ENCODE data around the gene GRID2IP.
A peak's percentile ranks its signal among the peaks of the same experiment; 100 is the strongest.

GRID2IP gene

DNA sequence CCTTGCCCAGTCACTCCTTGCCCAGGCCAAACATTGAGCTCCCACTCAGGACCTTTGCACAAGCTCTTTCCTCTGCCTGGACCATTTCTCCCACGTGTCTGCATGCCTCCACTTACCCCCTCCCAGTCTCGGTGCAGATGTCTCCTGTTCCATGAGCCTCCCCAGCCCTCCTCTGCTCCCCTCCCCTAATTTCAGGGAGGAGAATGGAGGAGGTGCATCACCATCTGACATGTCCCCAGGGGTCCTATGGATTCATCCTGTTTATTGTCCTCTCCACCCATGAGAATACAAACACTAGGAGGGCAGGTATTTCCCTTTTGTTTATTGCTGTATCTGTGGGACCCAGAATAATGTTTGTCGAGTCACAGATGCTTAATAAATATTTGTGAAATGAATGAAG lies 8.6 kb upstream of the GRID2IP start:
- H3K27ac ChIP-seq = no peak overlapping the region
- POLR2A ChIA-PET (ENCODE audit: low non-redundant PET) = no interaction called here
- CTCF ChIA-PET = no interaction called here
- DNase-seq (ENCODE audit: low spot score) = no peak
- TF ChIP-seq, protein P1, sequence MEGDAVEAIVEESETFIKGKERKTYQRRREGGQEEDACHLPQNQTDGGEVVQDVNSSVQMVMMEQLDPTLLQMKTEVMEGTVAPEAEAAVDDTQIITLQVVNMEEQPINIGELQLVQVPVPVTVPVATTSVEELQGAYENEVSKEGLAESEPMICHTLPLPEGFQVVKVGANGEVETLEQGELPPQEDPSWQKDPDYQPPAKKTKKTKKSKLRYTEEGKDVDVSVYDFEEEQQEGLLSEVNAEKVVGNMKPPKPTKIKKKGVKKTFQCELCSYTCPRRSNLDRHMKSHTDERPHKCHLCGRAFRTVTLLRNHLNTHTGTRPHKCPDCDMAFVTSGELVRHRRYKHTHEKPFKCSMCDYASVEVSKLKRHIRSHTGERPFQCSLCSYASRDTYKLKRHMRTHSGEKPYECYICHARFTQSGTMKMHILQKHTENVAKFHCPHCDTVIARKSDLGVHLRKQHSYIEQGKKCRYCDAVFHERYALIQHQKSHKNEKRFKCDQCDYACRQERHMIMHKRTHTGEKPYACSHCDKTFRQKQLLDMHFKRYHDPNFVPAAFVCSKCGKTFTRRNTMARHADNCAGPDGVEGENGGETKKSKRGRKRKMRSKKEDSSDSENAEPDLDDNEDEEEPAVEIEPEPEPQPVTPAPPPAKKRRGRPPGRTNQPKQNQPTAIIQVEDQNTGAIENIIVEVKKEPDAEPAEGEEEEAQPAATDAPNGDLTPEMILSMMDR (conservative IDR thresholded peaks at IDR 0.05; ENCODE audit: low read depth) = no peak

GRCh38 chr7:6558837-6559236 lies 7.6 kb upstream of the GRID2IP start:
- TF ChIP-seq, protein P1 (conservative IDR thresholded peaks at IDR 0.05; ENCODE audit: low read depth) = peak; percentile 29; the same call in 1 of the 2 replicates
- POLR2A ChIA-PET (ENCODE audit: low non-redundant PET) = no interaction called here
- DNase-seq (ENCODE audit: low spot score) = peak; percentile 62
- CTCF ChIA-PET = interaction anchor here (0.6 to 1.4 kb wide), 12 partner anchors 9 to 65 kb away, joined by 3 to 11 read pairs (median 4); no protein-coding TSS in a partner anchor
- no peak overlapping the region for H3K27ac ChIP-seq

DNA sequence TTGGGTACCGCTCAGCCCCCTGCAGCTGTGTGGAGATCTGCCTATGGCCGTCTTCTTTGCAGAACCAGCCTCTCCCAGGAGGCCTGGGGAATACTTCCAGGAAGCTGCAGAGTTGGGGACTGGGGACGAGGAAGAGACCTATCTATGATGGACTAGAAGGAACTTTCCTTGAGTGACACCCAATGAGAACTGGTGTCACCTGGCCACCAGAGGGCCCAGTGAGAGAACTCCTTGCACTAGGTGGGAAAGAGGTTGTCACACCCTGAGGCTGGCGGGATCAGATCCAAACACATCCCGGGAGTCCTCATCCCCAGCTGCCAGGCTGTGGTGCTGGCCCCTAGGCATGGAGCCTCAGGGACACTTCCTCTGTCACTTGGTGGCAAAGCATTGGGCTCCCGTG lies 4.9 kb upstream of the GRID2IP start:
- DNase-seq (ENCODE audit: low spot score) = no peak
- POLR2A ChIA-PET (ENCODE audit: low non-redundant PET) = no interaction called here
- H3K27ac ChIP-seq = no peak overlapping the region
- CTCF ChIA-PET = interaction anchor here (0.6 to 0.8 kb wide), 4 partner anchors 9 to 155 kb away, joined by 3 to 4 read pairs (median 3); no protein-coding TSS in a partner anchor
- TF ChIP-seq, protein P1 (conservative IDR thresholded peaks at IDR 0.05; ENCODE audit: low read depth) = no peak; the same call in 1 of the 2 replicates

DNA sequence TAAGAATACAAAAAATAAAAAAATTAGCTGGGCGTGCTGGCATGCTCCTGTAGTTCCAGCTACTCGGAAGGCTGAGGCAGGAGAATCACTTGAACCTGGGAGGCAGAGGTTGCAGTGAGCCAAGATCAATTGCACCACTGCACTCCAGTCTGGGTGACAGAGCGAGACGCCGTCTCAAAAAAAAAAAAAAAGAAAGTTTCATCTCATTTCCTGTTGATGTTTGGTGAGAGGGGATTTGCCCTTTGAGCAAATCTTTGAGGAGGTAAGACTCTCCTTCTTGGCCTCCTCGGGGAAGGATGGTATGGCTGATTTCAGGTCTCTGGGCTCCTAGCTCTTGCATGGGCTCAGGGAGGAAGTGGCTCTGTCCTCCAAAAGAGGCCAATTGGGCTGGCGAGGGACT lies 3.6 kb upstream of the GRID2IP start:
- no peak for DNase-seq (ENCODE audit: low spot score)
- CTCF ChIA-PET = no interaction called here
- no peak overlapping the region for H3K27ac ChIP-seq
- TF ChIP-seq, protein P1 (conservative IDR thresholded peaks at IDR 0.05; ENCODE audit: low read depth) = no peak
- POLR2A ChIA-PET (ENCODE audit: low non-redundant PET) = no interaction called here

DNA sequence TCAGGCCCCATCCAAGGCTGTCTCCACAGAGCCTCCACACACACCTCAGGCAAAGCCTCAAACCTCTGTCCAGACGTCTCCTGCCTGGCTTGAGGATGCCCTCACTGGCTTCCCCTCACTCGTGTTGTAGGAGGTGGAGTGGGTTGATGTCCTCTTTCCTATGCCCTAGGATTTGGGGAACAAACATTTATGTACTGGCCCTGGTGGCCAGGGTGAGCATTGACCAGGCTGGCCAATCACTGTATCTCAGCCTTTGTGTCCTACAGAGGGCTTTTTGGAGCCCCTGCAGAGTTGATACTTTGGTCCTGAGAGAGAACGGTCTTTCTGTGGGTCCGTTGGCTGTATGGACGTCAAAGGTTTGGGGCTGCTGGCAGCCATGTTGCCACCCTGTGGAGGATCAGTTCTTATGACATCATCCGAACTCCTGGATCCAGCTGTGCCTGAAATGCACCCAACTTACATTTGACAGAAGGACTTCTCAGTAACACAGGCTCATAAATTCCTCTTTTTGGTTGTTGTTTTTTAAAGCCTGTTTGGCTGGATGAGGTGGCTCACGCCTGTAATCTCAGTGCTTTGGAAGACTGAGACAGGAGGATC lies 2.3 kb upstream of the GRID2IP start:
- CTCF ChIA-PET = no interaction called here
- POLR2A ChIA-PET (ENCODE audit: low non-redundant PET) = no interaction called here

GRCh38 chr7:6547400-6547799 lies 3.9 kb downstream of the GRID2IP start:
- CTCF ChIA-PET = interaction anchor here (0.5 kb wide), 1 partner anchor 9 kb away, joined by 3 read pairs; no protein-coding TSS in a partner anchor
- H3K27ac ChIP-seq = no peak overlapping the region
- no peak for DNase-seq (ENCODE audit: low spot score)
- POLR2A ChIA-PET (ENCODE audit: low non-redundant PET) = no interaction called here
- TF ChIP-seq, protein P1 (conservative IDR thresholded peaks at IDR 0.05; ENCODE audit: low read depth) = no peak

More for the DNA sequence above, 2.3 kb upstream of the GRID2IP start:
- TF ChIP-seq, protein P1 (conservative IDR thresholded peaks at IDR 0.05; ENCODE audit: low read depth) = no peak
- H3K27ac ChIP-seq = no peak overlapping the region
- DNase-seq (ENCODE audit: low spot score) = no peak
